KBM-7 (cell line): ENCODE measurements around the gene ERCC6L2.
A peak's percentile ranks its signal among the peaks of the same experiment; 100 is the strongest.

Source experiments
- DNase-seq: peaks from one replicate; pipeline ENCODE4 v3.0.0-alpha.2; 2015
- in situ Hi-C: fragments of 300-500 bp; cut with MboI; formaldehyde crosslinking; loops from 2 replicates; pipeline ENCODE4 v1.14.3; 2020; ENCODE audit warnings: low sequenced_read_pairs, low pct_unique_long_range_greater_than_20kb, mixed read lengths

ERCC6L2 gene

GRCh38 chr9:95910023-95910707 is 34.7 kb downstream of the ERCC6L2 start:
- in situ Hi-C loops: no loop called here
- no peak for DNase-seq

- in situ Hi-C loops: no loop called here
- DNase-seq: no peak
These were observed 35.4 kb downstream of the ERCC6L2 start for GRCh38 chr9:95910770-95911340.

DNA sequence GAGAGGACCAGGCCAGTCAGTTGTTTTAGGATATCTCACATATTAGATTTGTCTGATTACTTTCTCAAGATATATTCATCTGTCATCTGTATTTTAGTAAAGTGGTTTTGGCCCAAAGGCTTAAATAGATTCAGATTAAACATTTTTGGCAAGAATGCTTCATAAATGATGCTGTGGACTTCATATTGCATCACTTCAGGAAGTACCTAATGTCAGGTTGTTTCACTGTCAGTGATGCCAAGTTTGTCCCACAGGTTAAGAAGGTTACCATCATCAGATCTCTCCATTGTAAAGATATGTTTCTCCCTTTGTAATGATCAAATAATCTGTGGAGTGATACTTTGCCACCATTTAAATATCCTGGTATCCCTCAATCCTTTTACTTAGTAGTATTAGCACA is 37.3 kb downstream of the ERCC6L2 start:
- in situ Hi-C loops: no loop called here
- DNase-seq: no peak

DNA sequence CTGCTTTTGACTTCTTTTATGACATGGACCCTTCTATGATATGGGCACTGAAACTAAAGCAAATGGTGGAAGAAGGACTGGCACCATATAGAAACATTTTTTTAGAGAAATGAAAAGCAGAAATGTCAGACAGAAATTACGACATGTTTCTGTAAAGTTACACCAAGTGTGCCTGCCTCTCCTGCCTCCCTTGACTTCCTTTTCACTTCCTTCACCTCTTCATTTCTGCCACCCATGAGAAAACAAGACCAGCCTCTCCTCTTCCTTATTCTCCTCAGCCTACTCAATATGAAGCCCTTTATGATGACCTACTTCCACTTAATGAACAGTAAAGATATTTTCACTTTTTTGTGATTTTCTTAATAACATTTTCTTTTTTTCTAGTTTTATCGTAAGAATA is 44.5 kb downstream of the ERCC6L2 start:
- DNase-seq: peak; percentile 29
- in situ Hi-C loops: no loop called here

DNA sequence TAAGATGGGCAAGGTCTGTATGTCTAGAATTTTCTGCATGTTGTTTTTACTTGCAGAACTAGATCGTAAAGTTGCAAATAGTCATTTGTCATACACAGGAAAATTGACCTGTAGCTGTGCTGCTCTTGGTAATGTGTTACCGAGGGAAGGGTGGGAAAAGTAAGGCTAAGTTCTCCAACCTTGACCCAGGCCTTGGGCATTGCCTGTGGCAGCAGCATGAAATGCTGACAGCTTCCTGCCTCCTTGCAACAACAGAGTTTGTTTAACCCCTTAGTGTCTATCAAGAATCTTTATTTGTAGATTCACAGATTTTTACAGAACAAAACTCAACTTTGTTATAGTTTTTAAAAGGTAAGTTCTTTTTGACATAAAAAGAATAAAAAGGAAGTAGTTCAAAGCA is 48.3 kb downstream of the ERCC6L2 start:
- no peak for DNase-seq
- in situ Hi-C loops: no loop called here

GRCh38 chr9:95924987-95925386 is 49.5 kb downstream of the ERCC6L2 start:
- DNase-seq: no peak
- in situ Hi-C loops: no loop called here

- in situ Hi-C loops: no loop called here
- DNase-seq: no peak
These were observed 51.9 kb downstream of the ERCC6L2 start for GRCh38 chr9:95927271-95928004.

DNA sequence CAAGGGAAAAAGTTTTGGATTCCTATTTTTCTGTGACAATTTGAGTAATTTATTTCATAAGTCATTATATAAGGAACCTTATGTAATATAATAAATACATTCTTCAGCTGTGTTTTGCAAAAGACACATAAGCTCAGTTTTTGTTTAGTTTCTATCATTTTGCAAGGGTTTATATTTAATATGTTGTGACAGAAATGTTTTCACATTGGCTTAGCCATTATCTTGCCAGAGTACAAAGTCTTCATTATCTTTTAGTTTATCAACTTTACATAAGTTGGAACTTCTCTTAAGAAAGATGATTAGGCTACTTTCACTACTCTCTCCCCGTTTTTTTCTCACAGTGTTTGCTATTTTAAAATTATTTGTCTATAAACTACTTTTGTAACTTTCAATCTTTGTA is 54.8 kb downstream of the ERCC6L2 start:
- DNase-seq: no peak
- in situ Hi-C loops: no loop called here

GRCh38 chr9:95935861-95936578 is 60.5 kb downstream of the ERCC6L2 start:
- no peak for DNase-seq
- in situ Hi-C loops: no loop called here

DNA sequence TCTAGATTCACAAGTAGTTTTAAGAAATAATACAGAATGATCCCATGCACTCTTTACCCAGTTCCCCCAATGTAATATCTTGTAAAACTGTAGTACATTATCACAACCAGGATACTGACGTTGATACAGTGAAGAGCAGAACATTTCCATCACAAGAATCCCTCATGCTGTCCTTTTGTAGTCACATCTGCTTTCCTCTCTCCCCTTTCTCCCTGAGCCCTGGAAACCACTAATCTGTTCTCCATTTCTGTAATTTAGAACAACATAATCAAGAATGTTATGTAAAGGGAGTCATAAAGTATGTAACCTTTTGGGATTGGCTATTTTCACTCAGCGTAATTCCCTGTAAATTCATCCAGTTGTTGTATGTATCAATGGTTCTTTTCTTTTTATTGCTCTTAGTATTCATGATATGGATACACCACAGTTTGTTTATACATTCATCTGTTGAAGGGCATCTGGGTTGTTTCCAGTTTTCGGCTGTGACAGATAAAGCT is 61.1 kb downstream of the ERCC6L2 start:
- in situ Hi-C loops: no loop called here
- no peak for DNase-seq

DNA sequence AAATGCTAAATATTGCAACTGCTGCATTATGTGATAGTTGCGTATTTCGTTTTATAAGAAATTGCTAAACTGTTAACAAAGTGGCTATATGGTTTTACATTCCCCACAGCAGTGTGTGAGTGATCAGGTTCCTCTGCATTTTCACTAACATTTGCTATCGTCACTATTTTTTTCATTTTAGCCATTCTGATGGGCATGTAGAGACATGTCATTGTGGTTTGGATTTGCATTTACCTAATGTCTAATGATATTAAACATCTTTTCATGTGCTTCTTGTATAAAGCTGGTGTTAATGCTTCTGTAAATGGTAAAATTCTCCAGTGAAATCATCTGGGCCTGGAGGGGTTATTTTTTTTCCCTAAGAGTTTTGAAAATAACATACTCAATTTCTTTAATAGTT is 61.6 kb downstream of the ERCC6L2 start:
- no peak for DNase-seq
- in situ Hi-C loops: no loop called here

DNA sequence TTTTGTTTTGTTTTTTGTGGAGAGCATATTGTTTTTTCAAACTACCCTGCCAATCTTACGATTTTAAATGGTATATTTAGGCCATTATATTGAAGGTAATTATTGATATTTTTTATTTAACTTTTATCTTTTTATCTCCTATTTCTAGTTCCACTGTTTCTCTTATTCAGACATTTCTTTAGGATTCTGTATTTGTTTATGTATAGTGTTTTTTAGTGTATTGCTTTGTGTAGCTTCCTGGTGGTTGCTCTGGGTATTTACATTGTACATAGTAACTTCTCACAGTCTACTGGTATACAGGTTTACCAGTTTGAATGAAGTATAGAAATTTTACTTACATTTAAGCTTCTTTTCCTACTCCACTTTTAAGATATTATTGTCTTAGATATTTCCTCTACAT is 63.2 kb downstream of the ERCC6L2 start:
- in situ Hi-C loops: no loop called here
- DNase-seq: no peak

GRCh38 chr9:95939472-95939871 is 64.0 kb downstream of the ERCC6L2 start:
- no peak for DNase-seq
- in situ Hi-C loops: no loop called here

DNA sequence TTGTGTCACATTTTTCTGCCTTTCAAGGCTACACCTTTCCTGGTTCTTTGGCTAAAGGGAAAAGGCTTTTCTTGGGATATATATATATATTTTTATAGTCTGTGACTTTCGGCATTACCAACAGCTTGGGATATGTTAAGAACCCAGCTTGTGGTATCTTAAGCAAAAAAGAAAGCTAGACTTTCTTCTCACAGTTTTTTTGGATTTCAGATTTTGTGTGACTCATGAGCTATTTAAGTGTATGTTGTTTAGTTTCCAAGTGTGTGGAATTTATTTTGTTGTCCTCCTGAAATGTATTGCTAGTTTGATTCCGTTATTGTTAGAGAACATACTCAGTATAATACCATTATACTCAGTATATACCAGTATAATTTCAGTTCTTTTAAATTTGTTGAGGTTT is 64.8 kb downstream of the ERCC6L2 start:
- in situ Hi-C loops: no loop called here
- DNase-seq: no peak

DNA sequence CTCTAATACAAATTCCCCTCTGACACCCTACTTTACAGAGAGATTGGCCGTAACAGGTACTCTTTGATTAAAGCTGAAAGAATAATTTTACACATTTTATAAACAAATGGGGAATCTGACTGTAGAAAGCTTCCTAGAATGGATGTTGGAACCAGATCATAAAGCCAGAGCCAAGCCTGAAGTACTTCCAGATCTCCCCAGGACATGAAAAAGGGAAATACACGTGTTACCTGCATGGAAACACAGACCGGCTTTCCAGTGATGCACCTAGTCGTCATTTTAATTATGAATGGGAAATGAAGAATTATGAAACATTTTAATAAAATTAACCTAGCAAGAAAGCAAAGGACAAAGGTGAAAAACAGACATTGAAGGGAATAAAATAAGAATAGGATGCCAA is 66.5 kb downstream of the ERCC6L2 start:
- in situ Hi-C loops: no loop called here
- no peak for DNase-seq

GRCh38 chr9:95947118-95947517 is 71.6 kb downstream of the ERCC6L2 start:
- in situ Hi-C loops: no loop called here
- no peak for DNase-seq

GRCh38 chr9:95952471-95952870 is 77.0 kb downstream of the ERCC6L2 start:
- no peak for DNase-seq
- in situ Hi-C loops: no loop called here

GRCh38 chr9:95953986-95954385 is 78.5 kb downstream of the ERCC6L2 start:
- in situ Hi-C loops: no loop called here
- no peak for DNase-seq

GRCh38 chr9:95954940-95955339 is 79.4 kb downstream of the ERCC6L2 start:
- in situ Hi-C loops: no loop called here
- no peak for DNase-seq

DNA sequence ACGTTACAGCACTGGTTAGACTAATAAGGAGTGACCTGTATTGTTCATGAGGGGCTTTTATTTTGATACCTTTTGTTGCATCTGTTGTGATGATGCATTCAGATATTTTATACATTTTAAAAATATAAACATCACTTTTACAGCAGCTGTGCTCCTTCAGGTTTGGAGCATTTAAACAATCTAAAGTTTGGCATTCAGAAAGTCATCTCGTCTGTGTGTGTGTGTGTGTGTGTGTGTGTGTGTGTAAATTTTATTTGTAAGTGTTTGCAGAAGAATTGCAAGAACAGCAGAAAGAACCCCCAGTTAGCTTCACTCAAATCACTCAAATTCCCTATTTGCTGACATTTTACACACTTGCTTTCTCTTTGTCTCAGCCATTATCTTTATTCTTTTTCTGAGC is 87.4 kb downstream of the ERCC6L2 start:
- no peak for DNase-seq
- in situ Hi-C loops: no loop called here
